H1 (cell line): Measurements from ENCODE around the gene HLA-DPB1. TPM values are rescaled to one million over a fixed set of nuclear protein-coding genes. Genes with fewer than 3 reads are reported as not detected.

Source experiments
- CTCF ChIA-PET: fragments of 300-600 bp; sonication (Branson Sonifier 250); formaldehyde crosslinking; loops from one replicate; lab custom pipeline; 2021; ENCODE audit not compliant: partially characterized antibody; lab: Charles Lee
- POLR2A ChIA-PET: fragments of 300-600 bp; sonication (Branson Sonifier 250); formaldehyde crosslinking; loops from one replicate; lab custom pipeline; 2021; ENCODE audit warnings: inconsistent platforms; ENCODE audit not compliant: partially characterized antibody; lab: Charles Lee
- DNase-seq, 2 experiments: peaks; one replicate each; pipeline versions ENCODE4 v3.0.0 to v3.0.0-alpha.2; 2010 to 2022; ENCODE audit warnings: low spot score in 2 of 2, low read depth in 1 of 2, mixed read lengths in 1 of 2
- FAIRE-seq: peaks from 2 replicates; lab custom pipeline; 2011; peaks lifted over from hg19 to GRCh38; lab: Jason Lieb, UNC
- H2AFZ ChIP-seq: 2 replicates; pipeline ENCODE4 v1.8.1; 2012; ENCODE audit warnings: low read length, inconsistent platforms
- H2AK5ac ChIP-seq: 2 replicates; pipeline ENCODE4 v1.6.1; 2013; ENCODE audit warnings: low read depth, low read length
- H2BK120ac ChIP-seq: replicated peaks from 2 replicates; pipeline ENCODE3; 2013; ENCODE audit warnings: low read depth, low read length, inconsistent platforms
- H2BK12ac ChIP-seq: 2 replicates; pipeline ENCODE4 v1.6.1; 2013; ENCODE audit warnings: low read depth, low read length
- H2BK15ac ChIP-seq: 2 replicates; pipeline ENCODE4 v1.6.1; 2013; ENCODE audit warnings: low read length
- H2BK20ac ChIP-seq: 2 replicates; pipeline ENCODE4 v1.6.1; 2013; ENCODE audit warnings: low read length
- H2BK5ac ChIP-seq: 2 replicates; pipeline ENCODE4 v1.6.1; 2013; ENCODE audit warnings: low read depth, low read length
- H3K14ac ChIP-seq: 2 replicates; pipeline ENCODE4 v1.6.1; 2013; ENCODE audit warnings: inconsistent platforms; ENCODE audit not compliant: insufficient read length
- H3K18ac ChIP-seq: 2 replicates; pipeline ENCODE4 v1.6.1; 2013; ENCODE audit warnings: low read length; ENCODE audit errors: extremely low read depth
- H3K23ac ChIP-seq: 2 replicates; pipeline ENCODE4 v1.6.1; 2013; ENCODE audit warnings: inconsistent platforms; ENCODE audit not compliant: insufficient read length
- H3K23me2 ChIP-seq: 2 replicates; pipeline ENCODE4 v1.6.1; 2013; ENCODE audit warnings: low read depth, low read length
- H3K27ac ChIP-seq: 2 replicates; pipeline ENCODE4 v1.6.1; 2011; ENCODE audit warnings: low read depth, low read length, inconsistent platforms
- H3K27me3 ChIP-seq, 4 experiments: replicated peaks in 1 of 4; 1 replicate in 1 of 4; 2 replicates in 3 of 4; pipeline versions ENCODE4 v1.6.1 to v1.8.1; 2011 to 2013; ENCODE audit warnings: low read length in 3 of 4, mild to moderate bottlenecking in 3 of 4, inconsistent platforms in 2 of 4, mixed read lengths in 2 of 4, moderate library complexity in 1 of 4; ENCODE audit not compliant: control insufficient read depth in 3 of 4, insufficient read depth in 3 of 4; ENCODE audit errors: extremely low read depth in 1 of 4
- H3K36me3 ChIP-seq, 4 experiments: 2 replicates each; pipeline versions ENCODE4 v1.6.1 to v1.8.1; 2011 to 2013; ENCODE audit warnings: mild to moderate bottlenecking in 4 of 4, low read length in 3 of 4, moderate library complexity in 2 of 4, control low read depth in 1 of 4, inconsistent platforms in 1 of 4; ENCODE audit not compliant: insufficient read depth in 4 of 4, control insufficient read depth in 2 of 4
- H3K4ac ChIP-seq: replicated peaks from 2 replicates; pipeline ENCODE3; 2013; ENCODE audit warnings: low read length, low read depth, mixed read lengths, inconsistent platforms; ENCODE audit not compliant: insufficient read length
- H3K4me1 ChIP-seq, 4 experiments: replicated peaks in 1 of 4; 1 replicate in 1 of 4; 2 replicates in 3 of 4; pipeline versions ENCODE4 v1.6.1 to v1.8.1; 2011 to 2013; ENCODE audit warnings: low read length in 3 of 4, inconsistent platforms in 2 of 4, mixed read lengths in 1 of 4; ENCODE audit not compliant: insufficient read depth in 4 of 4, control insufficient read depth in 3 of 4
- H3K4me2 ChIP-seq, 2 experiments: 2 replicates each; pipeline versions ENCODE4 v1.6.1 to v1.8.1; 2011 to 2013; ENCODE audit warnings: low read depth in 2 of 2, low read length in 2 of 2, control low read depth in 1 of 2, inconsistent platforms in 1 of 2, mild to moderate bottlenecking in 1 of 2; ENCODE audit not compliant: insufficient read depth in 1 of 2
- H3K4me3 ChIP-seq, 4 experiments: fragments of 200-600, 300-600 bp in 1 of 4; sonication (generic), shearing (Covaris generic), sonication (Bioruptor Twin) in 1 of 4; 2 replicates each; pipeline versions ENCODE4 v1.5.1 to v1.8.1; 2011 to 2016; ENCODE audit warnings: low read length in 4 of 4, low read depth in 3 of 4, control low read depth in 2 of 4, inconsistent platforms in 2 of 4, mild to moderate bottlenecking in 2 of 4, mixed read lengths in 1 of 4, moderate library complexity in 1 of 4; ENCODE audit not compliant: insufficient read depth in 2 of 4; ENCODE audit errors: extremely low read depth in 1 of 4
- H3K56ac ChIP-seq: replicated peaks from 2 replicates; pipeline ENCODE3; 2013; ENCODE audit warnings: low read depth, mild to moderate bottlenecking, mixed read lengths, low read length, inconsistent platforms; ENCODE audit not compliant: insufficient read length
- H3K79me1 ChIP-seq: 2 replicates; pipeline ENCODE4 v1.6.1; 2013; ENCODE audit warnings: low read depth, low read length, control low read depth
- H3K79me2 ChIP-seq, 2 experiments: 2 replicates each; pipeline versions ENCODE4 v1.6.1 to v1.8.1; 2012 to 2013; ENCODE audit warnings: low read length in 2 of 2, mild to moderate bottlenecking in 2 of 2, inconsistent platforms in 1 of 2; ENCODE audit not compliant: insufficient read depth in 2 of 2, control insufficient read depth in 1 of 2
- H3K9ac ChIP-seq, 4 experiments: replicated peaks in 1 of 4; 1 replicate in 1 of 4; 2 replicates in 3 of 4; pipeline versions ENCODE4 v1.6.1 to v1.8.1; 2011 to 2013; ENCODE audit warnings: low read depth in 3 of 4, low read length in 3 of 4, control low read depth in 2 of 4, mild to moderate bottlenecking in 2 of 4, moderate library complexity in 2 of 4, inconsistent platforms in 1 of 4; ENCODE audit errors: extremely low read depth in 1 of 4
- H3K9me3 ChIP-seq, 2 experiments: 2 replicates each; pipeline versions ENCODE4 v1.6.1 to v1.8.1; 2012 to 2013; ENCODE audit warnings: mild to moderate bottlenecking in 2 of 2, moderate library complexity in 2 of 2, control low read depth in 1 of 2, inconsistent platforms in 1 of 2, low read depth in 1 of 2, low read length in 1 of 2, mixed read lengths in 1 of 2; ENCODE audit not compliant: insufficient read depth in 2 of 2
- H4K20me1 ChIP-seq, 2 experiments: replicated peaks in 1 of 2; 2 replicates each; pipeline versions ENCODE3 to v1.8.1; 2011 to 2013; ENCODE audit warnings: inconsistent platforms in 2 of 2, low read length in 2 of 2, mild to moderate bottlenecking in 1 of 2; ENCODE audit not compliant: insufficient read depth in 2 of 2, control insufficient read depth in 1 of 2
- H4K5ac ChIP-seq: 2 replicates; pipeline ENCODE4 v1.6.1; 2013; ENCODE audit warnings: low read length, low read depth, mixed read lengths, inconsistent platforms; ENCODE audit not compliant: insufficient read length
- H4K8ac ChIP-seq: 2 replicates; pipeline ENCODE4 v1.8.0; 2013; ENCODE audit warnings: mild to moderate bottlenecking, moderate library complexity, low read length, inconsistent platforms; ENCODE audit not compliant: insufficient read depth; ENCODE audit errors: extremely low read depth
- H4K91ac ChIP-seq: replicated peaks from 2 replicates; pipeline ENCODE3; 2013; ENCODE audit warnings: low read length, mixed read lengths, inconsistent platforms; ENCODE audit not compliant: insufficient read length
- CHD1 ChIP-seq: IDR thresholded peaks from 2 replicates; pipeline ENCODE4 v1.6.1; 2012; ENCODE audit warnings: low read depth, low read length, improper control_type of control experiment
- E2F6 ChIP-seq: IDR thresholded peaks from 2 replicates; pipeline ENCODE4 v1.6.1; 2012; ENCODE audit warnings: inconsistent platforms
- JUND ChIP-seq: IDR thresholded peaks from 2 replicates; pipeline ENCODE4 v1.6.1; 2011; ENCODE audit warnings: mild to moderate bottlenecking, improper control_type of control experiment, low read length
- MAFK ChIP-seq: IDR thresholded peaks from 2 replicates; pipeline ENCODE4 v1.6.1; 2012; ENCODE audit warnings: low read depth, mild to moderate bottlenecking, improper control_type of control experiment, low read length
- RAD21 ChIP-seq, 2 experiments: IDR thresholded peaks in 1 of 2; conservative IDR thresholded peaks in 1 of 2; 2 replicates each; pipeline ENCODE4 v1.6.1; 2011; ENCODE audit warnings: low read depth in 2 of 2, low read length in 2 of 2, improper control_type of control experiment in 1 of 2, inconsistent platforms in 1 of 2, mild to moderate bottlenecking in 1 of 2, moderate library complexity in 1 of 2
- SRF ChIP-seq: IDR thresholded peaks from 2 replicates; pipeline ENCODE4 v1.6.1; 2011; ENCODE audit warnings: mild to moderate bottlenecking, low read depth, low read length, moderate library complexity
- TAF1 ChIP-seq: IDR thresholded peaks from 2 replicates; pipeline ENCODE4 v1.6.1; 2011; ENCODE audit warnings: mild to moderate bottlenecking, low read depth, low read length
- WGBS, 2 experiments: shearing (Covaris generic) in 1 of 2; methylation state at CpG; one replicate each; pipeline versions ENCODE4 v1.1.6 to v1.1.7; 2013 to 2015; ENCODE audit warnings: low lambda C conversion rate in 2 of 2, mixed read lengths in 2 of 2, inconsistent platforms in 1 of 2, low coverage in 1 of 2, missing lambda C conversion rate in 1 of 2; ENCODE audit not compliant: insufficient replicate concordance in 2 of 2, insufficient coverage in 1 of 2, insufficient read length in 1 of 2; ENCODE audit errors: extremely low coverage in 1 of 2, missing lambda C conversion rate in 1 of 2; 5-methylcytosine and 5-hydroxymethylcytosine counted together
- polyA plus RNA-seq, 7 experiments: library from polyadenylated mRNA; depleted of rRNA in 3 of 7; stranded (reverse) in 5 of 7; unstranded in 2 of 7; fragments of >200 nt in 5 of 7; fragments of 200-250 nt in 2 of 7; gene quantifications; 1 replicate in 5 of 7; 2 replicates in 1 of 7; 4 replicates in 1 of 7; pipeline versions ENCODE4 v1.2.1 to v1.2.3, GENCODE V29; 2011 to 2013; ENCODE audit warnings: missing spikeins in 2 of 7, mixed read lengths in 2 of 7
- total RNA-seq: library from RNA; stranded (reverse); fragmentation: NEBNext Ultra II Directional; extraction: Animal tissue kit (Norgen Biotek cat#: 25700); gene quantifications from 2 replicates; pipeline ENCODE4 v1.2.1, GENCODE V29; 2021

The HLA-DPB1 gene
- total and polyA plus RNA-seq, 2 of the 8 experiments (the other 6 are each of a cell fraction or from before 2014, with no cell fraction given), result 32.3 to 58.8 TPM

GRCh38 chr6:33050014-33050810 is 25.6 kb upstream of the HLA-DPB1 start:
- H2AK5ac ChIP-seq, result no peak overlapping the region
- no peak overlapping the region for H4K91ac ChIP-seq
- H3K18ac ChIP-seq, result no peak overlapping the region
- no peak for TF ChIP-seq TAF1
- TF ChIP-seq SRF, result no peak
- no peak for TF ChIP-seq JUND
- no peak for TF ChIP-seq CHD1
- no peak for TF ChIP-seq E2F6
- TF ChIP-seq MAFK, result no peak
- TF ChIP-seq RAD21 (IDR thresholded peaks at IDR 0.05 in 1 of 2, conservative IDR thresholded peaks at IDR 0.05 in 1 of 2; ENCODE audit: low read depth in 2 of 2, low read length in 2 of 2), result no peak
- TF ChIP-seq, all 59 proteins: peak for 0
- H4K20me1 ChIP-seq, result no peaks in the 10 kb centered on the region
- H2BK20ac ChIP-seq, result no peak overlapping the region
- H3K27ac ChIP-seq, result no peak overlapping the region
- peaks cover 0 to 8% of the 10 kb centered on the region in 2 experiments; a peak in 2 of 4 replicates for H3K9me3 ChIP-seq
- H4K8ac ChIP-seq, result no peak overlapping the region
- no peak overlapping the region for H3K9ac ChIP-seq
- no peak overlapping the region for H2BK5ac ChIP-seq
- WGBS, 2 experiments, result 86% methylated on average over 6 of the region's 6 CpGs; no CpG with 5 or more reads in 1 of the 2 experiments
- ChIA-PET CTCF (interaction anchor here (0.6 to 6.4 kb wide), 26 partner anchors 11 to 536 kb away, joined by 3 to 38 read pairs (median 5); partner anchors contain the start of gene HLA-DPA1), POLR2A (interaction anchor here (1.0 kb wide), 1 partner anchor 14 kb away, joined by 3 read pairs; no protein-coding TSS in a partner anchor)
- H3K4ac ChIP-seq, result no peak overlapping the region
- H3K4me1 ChIP-seq, result peaks cover 6 to 10% (median 7%) of the 10 kb centered on the region in 4 experiments; a peak in 4 of 7 replicates
- no peak overlapping the region for H4K5ac ChIP-seq
- no peaks in the 10 kb centered on the region for H3K79me2 ChIP-seq
- no peak overlapping the region for H2BK120ac ChIP-seq
- no peaks in the 10 kb centered on the region for H3K27me3 ChIP-seq
- H3K56ac ChIP-seq, result no peak overlapping the region
- H2AFZ ChIP-seq, result no peak overlapping the region
- no peaks in the 10 kb centered on the region for H3K79me1 ChIP-seq
- no peak overlapping the region for H2BK12ac ChIP-seq
- H3K4me2 ChIP-seq, result no peak overlapping the region
- no peaks in the 10 kb centered on the region for H3K23me2 ChIP-seq
- FAIRE-seq (no peak), DNase-seq (no peak)
- H3K14ac ChIP-seq, result no peak overlapping the region
- H2BK15ac ChIP-seq, result no peak overlapping the region
- H3K36me3 ChIP-seq, result no peaks in the 10 kb centered on the region
- H3K23ac ChIP-seq, result no peak overlapping the region
- no peak overlapping the region for H3K4me3 ChIP-seq
